WTC11 (cell line): ENCODE results near the gene ADD1. TPM values are rescaled to one million over a fixed set of nuclear protein-coding genes. Genes with fewer than 3 reads are reported as not detected.

Experiments
- ATAC-seq: fragments of 200-7000 bp; cut with Tn5 transposase; 2 replicates; pipeline ENCODE4 v1.10.0; 2021; ENCODE audit warnings: mild to moderate bottlenecking, moderate library complexity
- CTCF ChIA-PET: fragments of 300-600 bp; sonication (Branson Sonifier 250); formaldehyde crosslinking; loops from one replicate; lab custom pipeline; 2021; ENCODE audit warnings: antibody characterized with exemption; lab: Charles Lee
- POLR2A ChIA-PET: fragments of 350-600 bp; sonication (Branson Sonifier 250); formaldehyde crosslinking; loops from one replicate; lab custom pipeline; 2021; ENCODE audit warnings: antibody characterized with exemption; lab: Charles Lee
- DNase-seq: peaks from one replicate; pipeline ENCODE4 v3.0.0; 2021; ENCODE audit warnings: low spot score
- H3K27ac Mint-ChIP-seq: 2 replicates; pipeline ENCODE4 v1.8.0; 2021; ENCODE audit warnings: mixed read lengths
- H3K27me3 Mint-ChIP-seq: 2 replicates; pipeline ENCODE4 v1.8.0; 2021; ENCODE audit warnings: low read depth, mild to moderate bottlenecking, moderate library complexity, mixed read lengths
- H3K36me3 Mint-ChIP-seq: 2 replicates; pipeline ENCODE4 v1.8.0; 2021; ENCODE audit warnings: mixed read lengths
- H3K4me1 Mint-ChIP-seq: 2 replicates; pipeline ENCODE4 v1.8.0; 2022; ENCODE audit warnings: mixed read lengths
- H3K4me3 Mint-ChIP-seq: 2 replicates; pipeline ENCODE4 v1.8.0; 2021; ENCODE audit warnings: mild to moderate bottlenecking, moderate library complexity, mixed read lengths
- H3K9me3 Mint-ChIP-seq: 2 replicates; pipeline ENCODE4 v1.8.0; 2021; ENCODE audit warnings: mixed read lengths
- AR ChIP-seq: fragments of 250-450 bp; sonication (Bioruptor Pico); IDR thresholded peaks from 2 replicates; pipeline ENCODE4 v1.9.0; 2021; ENCODE audit warnings: mild to moderate bottlenecking
- ARID4B ChIP-seq: sonication (generic); formaldehyde crosslinking; IDR thresholded peaks from 2 replicates; pipeline ENCODE4 v1.8.0; 2023; ENCODE audit warnings: missing genetic modification reagents, mild to moderate bottlenecking, borderline replicate concordance
- CTCF ChIP-seq: fragments of 200-600 bp; IDR thresholded peaks from 2 replicates; pipeline ENCODE4 v1.8.0; 2022; ENCODE audit warnings: antibody characterized with exemption
- E2F4 ChIP-seq: sonication (generic); formaldehyde crosslinking; IDR thresholded peaks from 2 replicates; pipeline ENCODE4 v1.8.1; 2022; ENCODE audit warnings: low read depth, mild to moderate bottlenecking, moderate library complexity, missing genetic modification reagents, borderline replicate concordance
- ESRRA ChIP-seq: sonication (generic); formaldehyde crosslinking; IDR thresholded peaks from 2 replicates; pipeline ENCODE4 v1.8.1; 2022; ENCODE audit warnings: mild to moderate bottlenecking, missing genetic modification reagents, borderline replicate concordance
- FOXK1 ChIP-seq: sonication (generic); formaldehyde crosslinking; IDR thresholded peaks from 2 replicates; pipeline ENCODE4 v1.8.0; 2022; ENCODE audit warnings: mild to moderate bottlenecking, moderate library complexity, missing genetic modification reagents
- GTF2I ChIP-seq: fragments of 250-450 bp; sonication (Bioruptor Pico); conservative IDR thresholded peaks from 2 replicates; pipeline ENCODE4 v1.4.0; 2021; ENCODE audit warnings: mild to moderate bottlenecking
- IRF2 ChIP-seq: sonication (generic); formaldehyde crosslinking; IDR thresholded peaks from 2 replicates; pipeline ENCODE4 v1.8.0; 2022; ENCODE audit warnings: low read depth, missing genetic modification reagents, borderline replicate concordance
- JAZF1 ChIP-seq: fragments of 250-450 bp; sonication (Bioruptor Pico); IDR thresholded peaks from 2 replicates; pipeline ENCODE4 v1.9.0; 2021; ENCODE audit warnings: moderate library complexity, mild to moderate bottlenecking, inconsistent platforms
- NFATC4 ChIP-seq: fragments of 250-450 bp; sonication (Bioruptor Pico); IDR thresholded peaks from 2 replicates; pipeline ENCODE4 v1.9.0; 2021; ENCODE audit warnings: mild to moderate bottlenecking
- NFYB ChIP-seq: sonication (generic); formaldehyde crosslinking; conservative IDR thresholded peaks from 2 replicates; pipeline ENCODE4 v1.8.0; 2022; ENCODE audit warnings: low read depth, missing genetic modification reagents
- NR2C2 ChIP-seq: sonication (generic); formaldehyde crosslinking; IDR thresholded peaks from 2 replicates; pipeline ENCODE4 v1.8.0; 2022; ENCODE audit warnings: mild to moderate bottlenecking, missing genetic modification reagents
- SP1 ChIP-seq: sonication (generic); formaldehyde crosslinking; conservative IDR thresholded peaks from 2 replicates; pipeline ENCODE4 v1.8.1; 2022; ENCODE audit warnings: missing genetic modification reagents
- TCF7 ChIP-seq: sonication (generic); formaldehyde crosslinking; IDR thresholded peaks from 2 replicates; pipeline ENCODE4 v1.8.0; 2022; ENCODE audit warnings: mild to moderate bottlenecking, low read depth, missing genetic modification reagents, moderate library complexity
- ZBTB21 ChIP-seq: sonication (generic); formaldehyde crosslinking; IDR thresholded peaks from 2 replicates; pipeline ENCODE4 v1.8.1; 2023; ENCODE audit warnings: mild to moderate bottlenecking, missing genetic modification reagents, borderline replicate concordance
- ZMAT4 ChIP-seq: fragments of 250-450 bp; sonication (Bioruptor Pico); IDR thresholded peaks from 2 replicates; pipeline ENCODE4 v1.9.0; 2021; ENCODE audit warnings: mild to moderate bottlenecking
- ZNF138 ChIP-seq: sonication (generic); formaldehyde crosslinking; conservative IDR thresholded peaks from 2 replicates; pipeline ENCODE4 v1.8.1; 2022; ENCODE audit warnings: mild to moderate bottlenecking, moderate library complexity, missing genetic modification reagents
- ZNF232 ChIP-seq: sonication (generic); formaldehyde crosslinking; IDR thresholded peaks from 2 replicates; pipeline ENCODE4 v1.8.0; 2022; ENCODE audit warnings: mild to moderate bottlenecking, missing genetic modification reagents
- ZNF396 ChIP-seq: fragments of 250-450 bp; sonication (Bioruptor Pico); IDR thresholded peaks from 2 replicates; pipeline ENCODE4 v1.8.0; 2021; ENCODE audit warnings: mild to moderate bottlenecking, moderate library complexity, borderline replicate concordance
- ZNF416 ChIP-seq: fragments of 250-450 bp; sonication (Bioruptor Pico); IDR thresholded peaks from 2 replicates; pipeline ENCODE4 v1.9.0; 2021; ENCODE audit warnings: mild to moderate bottlenecking, inconsistent platforms
- ZNF671 ChIP-seq: fragments of 250-450 bp; sonication (Bioruptor Pico); IDR thresholded peaks from 2 replicates; pipeline ENCODE4 v1.8.0; 2021; ENCODE audit warnings: mild to moderate bottlenecking
- total RNA-seq: library from RNA; stranded (reverse); gene quantifications from 3 replicates; pipeline ENCODE4 v1.2.3, GENCODE V29; 2021

The ADD1 gene
- total RNA-seq, 1 experiment from 2014 or later = 178 TPM

GRCh38 chr4:2870082-2870481, 26.4 kb downstream of the ADD1 start:
- CTCF ChIA-PET = no interaction called here
- no peak overlapping the region; the same call in 1 of the 2 replicates for H3K27ac Mint-ChIP-seq
- peaks cover 67% of the 10 kb centered on the region for H3K4me1 Mint-ChIP-seq
- H3K4me3 Mint-ChIP-seq = no peak overlapping the region
- no peaks in the 10 kb centered on the region for H3K27me3 Mint-ChIP-seq
- ATAC-seq (no peak), DNase-seq (no peak)
- H3K9me3 Mint-ChIP-seq = no peaks in the 10 kb centered on the region
- H3K36me3 Mint-ChIP-seq = peaks cover 3% of the 10 kb centered on the region; the same call in 1 of the 2 replicates
- POLR2A ChIA-PET = no interaction called here
- TF ChIP-seq ZNF671 (CRISPR knock-in tag) (no peak), JAZF1 (no peak), CTCF (no peak), NFYB (CRISPR knock-in tag) (no peak), GTF2I (CRISPR knock-in tag) (no peak), E2F4 (CRISPR knock-in tag) (no peak), IRF2 (CRISPR knock-in tag) (no peak), NFATC4 (no peak), FOXK1 (CRISPR knock-in tag) (no peak), ZNF232 (no peak)

GRCh38 chr4:2871466-2871865, 27.8 kb downstream of the ADD1 start:
- ATAC-seq = no peak
- ChIA-PET CTCF (interaction anchor here (1.0 kb wide), 1 partner anchor 40 kb away, joined by 3 read pairs; no protein-coding TSS in a partner anchor), POLR2A (no interaction called here)
- H3K27ac Mint-ChIP-seq = no peak overlapping the region
- no peak overlapping the region for H3K4me3 Mint-ChIP-seq
- no peak for DNase-seq
- H3K9me3 Mint-ChIP-seq = no peaks in the 10 kb centered on the region
- peaks cover 11% of the 10 kb centered on the region for H3K36me3 Mint-ChIP-seq
- peaks cover 58% of the 10 kb centered on the region for H3K4me1 Mint-ChIP-seq
- no peaks in the 10 kb centered on the region for H3K27me3 Mint-ChIP-seq
- TF ChIP-seq TCF7 (CRISPR knock-in tag) = no peak

- no peak for DNase-seq
- Mint-ChIP-seq H3K9me3 (no peaks in the 10 kb centered on the region), H3K27me3 (no peaks in the 10 kb centered on the region), H3K27ac (no peak overlapping the region; the same call in 1 of the 2 replicates), H3K4me3 (no peak overlapping the region), H3K4me1 (peaks cover 54% of the 10 kb centered on the region), H3K36me3 (peaks cover 12% of the 10 kb centered on the region)
- ATAC-seq = no peak
- ChIA-PET POLR2A (interaction anchor here (1.1 kb wide), 1 partner anchor 15 kb away, joined by 3 read pairs; no protein-coding TSS in a partner anchor), CTCF (no interaction called here)
- TF ChIP-seq ZNF416 (CRISPR knock-in tag) (no peak), E2F4 (CRISPR knock-in tag) (no peak), ESRRA (CRISPR knock-in tag) (no peak), NR2C2 (CRISPR knock-in tag) (no peak), ZNF138 (no peak), ZNF396 (CRISPR knock-in tag) (no peak), ZBTB21 (CRISPR knock-in tag) (no peak), AR (CRISPR knock-in tag) (no peak), SP1 (CRISPR knock-in tag) (no peak), ARID4B (CRISPR knock-in tag) (no peak), ZMAT4 (CRISPR knock-in tag) (no peak)
These were observed 28.3 kb downstream of the ADD1 start for GRCh38 chr4:2871911-2872310.
